ENCODE data around the gene SIGMAR1. TPM values are rescaled to one million over a fixed set of nuclear protein-coding genes. Genes with fewer than 3 reads are reported as not detected.

SIGMAR1 gene
- total and polyA plus RNA-seq, 2 of the 4 experiments (the other 2 are of a cell fraction), result 44.6 to 88.9 TPM

DNA sequence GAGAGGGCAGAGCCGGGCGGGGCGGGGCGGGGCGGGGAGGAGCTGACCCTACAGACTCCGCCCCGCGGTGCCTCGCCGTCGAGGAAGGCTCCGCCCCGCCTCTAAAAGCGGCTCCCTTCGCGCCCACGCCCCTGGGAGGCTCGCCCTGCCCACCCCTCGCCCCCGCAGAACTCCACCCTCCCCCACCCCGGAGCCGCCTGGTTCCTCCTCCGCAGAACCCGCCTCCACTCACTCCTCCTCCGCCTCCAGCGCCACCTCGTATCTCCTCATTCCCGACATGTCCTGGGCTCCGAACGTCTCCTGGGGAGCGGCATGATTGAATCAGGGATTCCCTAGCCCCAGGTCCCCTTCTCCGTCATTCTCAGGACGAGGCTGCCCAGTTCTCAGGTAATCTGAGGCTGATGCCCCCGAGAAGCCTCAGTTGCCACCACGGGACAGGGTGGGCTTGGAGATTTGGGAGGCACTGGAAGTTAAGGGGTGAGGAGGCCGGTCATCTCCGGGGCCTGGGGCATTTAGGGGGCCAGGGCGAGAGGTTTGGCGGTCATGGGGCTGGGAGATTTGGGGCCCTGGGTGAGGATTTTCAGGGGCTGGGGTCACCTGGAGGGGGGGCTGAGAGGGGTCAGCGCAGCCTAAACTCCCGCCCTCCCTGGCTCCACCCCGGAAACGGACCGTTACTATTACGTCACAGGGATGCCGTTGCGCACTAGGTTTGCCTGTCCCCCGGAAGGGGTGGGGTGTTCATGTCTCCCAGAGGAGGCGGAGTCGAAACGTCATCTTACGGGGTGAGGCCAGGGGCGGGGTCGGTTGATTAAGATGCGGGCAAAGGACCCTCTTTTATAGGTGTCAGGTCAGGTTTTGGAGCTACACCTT, 28.0 kb upstream of the SIGMAR1 start:
- in situ Hi-C loops (cut with MboI; ENCODE audit: low sequenced_read_pairs) (no loop called here), dilution Hi-C loops (cut with HindIII; ENCODE audit: low sequenced_read_pairs, unreplicated experiment) (no loop called here)
- CTCF ChIA-PET, result interaction anchor here (1.1 to 2.4 kb wide), 3 partner anchors 13 to 36 kb away, joined by 3 to 7 read pairs (median 6); partner anchors contain the start of gene IL11RA
- TF ChIP-seq SMC3 (IDR thresholded peaks at IDR 0.05; ENCODE audit: low read depth, low read length) (no peak), CHD1 (IDR thresholded peaks at IDR 0.05; ENCODE audit: low read depth, low read length) (0 out of 2 replicates have a peak, but pooled peaks have one; percentile 50), CEBPB (IDR thresholded peaks at IDR 0.05; ENCODE audit: low read depth, low read length) (peak; percentile 95), FOS (IDR thresholded peaks at IDR 0.05; ENCODE audit: low read depth, low read length) (no peak), POLR2A (IDR thresholded peaks at IDR 0.05; ENCODE audit: low read depth, low read length) (peak; percentile 94), RFX5 (IDR thresholded peaks at IDR 0.05; ENCODE audit: low read depth, low read length) (no peak), NFE2L2 (IDR thresholded peaks at IDR 0.05; ENCODE audit: low read depth, low read length) (no peak), RAD21 (IDR thresholded peaks at IDR 0.05; ENCODE audit: low read length) (no peak), MXI1 (IDR thresholded peaks at IDR 0.05; ENCODE audit: borderline replicate concordance, low read depth, low read length) (no peak), MAZ (IDR thresholded peaks at IDR 0.05; ENCODE audit: borderline replicate concordance, low read depth, low read length) (peak; percentile 95; the same call in 1 of the 2 replicates), BHLHE40 (IDR thresholded peaks at IDR 0.05; ENCODE audit: low read depth, low read length) (no peak), RCOR1 (IDR thresholded peaks at IDR 0.05; ENCODE audit: insufficient replicate concordance, low read length) (no peak), MAFK (IDR thresholded peaks at IDR 0.05; ENCODE audit: low read depth, low read length) (no peak)
- TF ChIP-seq, protein P1, sequence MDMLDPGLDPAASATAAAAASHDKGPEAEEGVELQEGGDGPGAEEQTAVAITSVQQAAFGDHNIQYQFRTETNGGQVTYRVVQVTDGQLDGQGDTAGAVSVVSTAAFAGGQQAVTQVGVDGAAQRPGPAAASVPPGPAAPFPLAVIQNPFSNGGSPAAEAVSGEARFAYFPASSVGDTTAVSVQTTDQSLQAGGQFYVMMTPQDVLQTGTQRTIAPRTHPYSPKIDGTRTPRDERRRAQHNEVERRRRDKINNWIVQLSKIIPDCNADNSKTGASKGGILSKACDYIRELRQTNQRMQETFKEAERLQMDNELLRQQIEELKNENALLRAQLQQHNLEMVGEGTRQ (IDR thresholded peaks at IDR 0.05; ENCODE audit: low read depth, low read length), result no peak
- TF ChIP-seq, protein P2, sequence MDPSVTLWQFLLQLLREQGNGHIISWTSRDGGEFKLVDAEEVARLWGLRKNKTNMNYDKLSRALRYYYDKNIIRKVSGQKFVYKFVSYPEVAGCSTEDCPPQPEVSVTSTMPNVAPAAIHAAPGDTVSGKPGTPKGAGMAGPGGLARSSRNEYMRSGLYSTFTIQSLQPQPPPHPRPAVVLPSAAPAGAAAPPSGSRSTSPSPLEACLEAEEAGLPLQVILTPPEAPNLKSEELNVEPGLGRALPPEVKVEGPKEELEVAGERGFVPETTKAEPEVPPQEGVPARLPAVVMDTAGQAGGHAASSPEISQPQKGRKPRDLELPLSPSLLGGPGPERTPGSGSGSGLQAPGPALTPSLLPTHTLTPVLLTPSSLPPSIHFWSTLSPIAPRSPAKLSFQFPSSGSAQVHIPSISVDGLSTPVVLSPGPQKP (IDR thresholded peaks at IDR 0.05; ENCODE audit: borderline replicate concordance, low read depth, low read length), result no peak

More for the DNA sequence above, 28.0 kb upstream of the SIGMAR1 start:
- peak overlapping the region; percentile 81 for H3K23ac ChIP-seq (ENCODE audit: low read depth, low read length)
- DNase-seq (peak; percentile 95), ATAC-seq (ENCODE audit: low read depth) (peak; percentile 91)
- TSS peak; percentile 56 for BruUV-seq (replicated peaks)
- peak overlapping the region; percentile 80 for H3K18ac ChIP-seq (ENCODE audit: low read depth, low read length)
- peak overlapping the region; percentile 96 for H2AFZ ChIP-seq (replicated peaks; ENCODE audit: low read length, poor library complexity)
- H3K27ac ChIP-seq (ENCODE audit: insufficient read depth, low read length), result peak overlapping the region; percentile 88
- no peaks in the 10 kb centered on the region for H3K9me3 ChIP-seq (ENCODE audit: control insufficient read depth, insufficient read depth, low read length)
- peak overlapping the region; percentile 28 for H2BK20ac ChIP-seq (ENCODE audit: low read depth, low read length)
- intact Hi-C loops (cut with micrococcal nuclease), result no loop called here
- H2BK5ac ChIP-seq (ENCODE audit: low read depth, low read length, poor library complexity, severe bottlenecking), result peak overlapping the region; percentile 89
- peak overlapping the region; percentile 71; the same call in 1 of the 3 replicates for H2BK15ac ChIP-seq (ENCODE audit: low read depth, low read length)
- H3K4me3 ChIP-seq (ENCODE audit: insufficient read depth, low read depth, low read length), result peak overlapping the region; percentile 79
- peak overlapping the region; percentile 97 for H3K14ac ChIP-seq (replicated peaks; ENCODE audit: low read depth, low read length)
- H4K20me1 ChIP-seq (ENCODE audit: insufficient read depth, low read length), result peaks cover 9% of the 10 kb centered on the region
- peak overlapping the region; percentile 65 for H2BK120ac ChIP-seq (ENCODE audit: low read depth, low read length)
- H3K4ac ChIP-seq (ENCODE audit: low read depth, low read length), result peak overlapping the region; percentile 97
- H4K5ac ChIP-seq (ENCODE audit: low read depth, low read length), result peak overlapping the region; percentile 88
- peaks cover 31 to 43% of the 10 kb centered on the region in 2 experiments for H3K79me1 ChIP-seq (ENCODE audit: low read depth in 1 of 2, low read length in 2 of 2)
- peak overlapping the region; percentile 94 for H4K91ac ChIP-seq (ENCODE audit: insufficient read depth, low read depth, low read length)
- H4K8ac ChIP-seq (ENCODE audit: low read depth in 2 of 2, low read length in 2 of 2), result peak overlapping the region; percentile 79 to 93
- H3K9me1 ChIP-seq (ENCODE audit: insufficient read depth, low read length), result peaks cover 10% of the 10 kb centered on the region
- no peaks in the 10 kb centered on the region for H3K4me1 ChIP-seq (ENCODE audit: control insufficient read depth, insufficient read depth, low read length)
- H2AK9ac ChIP-seq (replicated peaks; ENCODE audit: low read depth, low read length, poor library complexity), result peak overlapping the region; percentile 98
- WGBS, 2 experiments (ENCODE audit: extremely low coverage in 2 of 2, insufficient read length in 1 of 2), result 0% methylated on average over 2 of the region's 55 CpGs; no CpG with 5 or more reads in 1 of the 2 experiments
- peak overlapping the region; percentile 96 for H3K4me2 ChIP-seq (ENCODE audit: low read depth, low read length)
- peaks cover 3% of the 10 kb centered on the region; the same call in 1 of the 2 replicates for H3K36me3 ChIP-seq (ENCODE audit: control insufficient read depth, insufficient read depth, low read length)
- H3K27me3 ChIP-seq (ENCODE audit: control insufficient read depth, insufficient read depth, low read length), result no peaks in the 10 kb centered on the region
- H2AK5ac ChIP-seq (ENCODE audit: low read depth, low read length), result peak overlapping the region; percentile 96
- POLR2A ChIA-PET (ENCODE audit: unreplicated experiment), result no interaction called here
- peak overlapping the region; percentile 94 for H3K9ac ChIP-seq (ENCODE audit: low read depth, low read length)
- H3K56ac ChIP-seq (ENCODE audit: extremely low read depth, insufficient read depth, low read length), result peak overlapping the region; percentile 90

Measured in IMR-90 (cell line).